ENCODE data around the gene TET2.

The TET2 gene

GRCh38 chr4:105146276-105147015 is at the start of gene TET2:
Gene TET2 (plus strand): TSS chr4:105146876. CDS start chr4:105233943, 87,067 bp downstream.
- peak; percentile 65 for DNase-seq

- DNase-seq: no peak
These were observed 44.7 kb upstream of the TET2 start for GRCh38 chr4:105102016-105102415.

GRCh38 chr4:105106426-105106825 is 40.2 kb upstream of the TET2 start:
- no peak for DNase-seq

GRCh38 chr4:105107095-105107856 is 39.4 kb upstream of the TET2 start:
- no peak for DNase-seq

GRCh38 chr4:105108971-105109370 is 37.7 kb upstream of the TET2 start:
- no peak for DNase-seq

- DNase-seq: no peak
These were observed 34.4 kb upstream of the TET2 start for GRCh38 chr4:105112274-105112673.

- no peak for DNase-seq
These were observed 32.9 kb upstream of the TET2 start for GRCh38 chr4:105113800-105114199.

GRCh38 chr4:105116616-105117319 is 29.9 kb upstream of the TET2 start:
- no peak for DNase-seq

- no peak for DNase-seq
These were observed 27.3 kb upstream of the TET2 start for GRCh38 chr4:105119356-105119755.

GRCh38 chr4:105120626-105121025 is 26.1 kb upstream of the TET2 start:
- no peak for DNase-seq

- DNase-seq: no peak
These were observed 24.3 kb upstream of the TET2 start for GRCh38 chr4:105122350-105122749.

- no peak for DNase-seq
These were observed 20.1 kb upstream of the TET2 start for GRCh38 chr4:105126311-105127169.

GRCh38 chr4:105127170-105127445 is 19.6 kb upstream of the TET2 start:
- DNase-seq: no peak

GRCh38 chr4:105128208-105128607 is 18.5 kb upstream of the TET2 start:
- no peak for DNase-seq

GRCh38 chr4:105129286-105130040 is 17.2 kb upstream of the TET2 start:
- DNase-seq: no peak

- no peak for DNase-seq
These were observed 15.7 kb upstream of the TET2 start for GRCh38 chr4:105130945-105131344.

GRCh38 chr4:105133976-105134375 is 12.7 kb upstream of the TET2 start:
- DNase-seq: no peak

GRCh38 chr4:105135785-105136184 is 10.9 kb upstream of the TET2 start:
- no peak for DNase-seq

- no peak for DNase-seq
These were observed 9.4 kb upstream of the TET2 start for GRCh38 chr4:105137121-105137875.

- DNase-seq: no peak
These were observed 7.0 kb upstream of the TET2 start for GRCh38 chr4:105139646-105140045.

All from RPMI8226 (cell line).